A673 (cell line): ENCODE data around the gene CYP2R1.

ENCODE experiments used
- CTCF ChIP-seq: fragments of 300-800, 200-600 bp; sonication (generic); conservative IDR thresholded peaks from 2 replicates; pipeline ENCODE4 v1.5.1; 2017; ENCODE audit warnings: low read depth, mild to moderate bottlenecking, antibody characterized with exemption, low read length, moderate library complexity, mixed read lengths
- EZH2 ChIP-seq: fragments of 200-600 bp; sonication (generic); IDR thresholded peaks from 2 replicates; pipeline ENCODE4 v1.6.1; 2017; ENCODE audit warnings: borderline replicate concordance, low read depth, mild to moderate bottlenecking, mixed read lengths, antibody characterized with exemption, low read length; ENCODE audit not compliant: poor library complexity, severe bottlenecking

GRCh38 chr11:14891143-14892035 lies 642 bp downstream of the CYP2R1 start:
- no peak for TF ChIP-seq EZH2
- no peak; the same call in 1 of the 2 replicates for TF ChIP-seq CTCF
